ENCODE data around the gene MYO3B.

MYO3B gene

GRCh38 chr2:170162271-170162632 is 15.7 kb upstream of the MYO3B start:
- TF ChIP-seq CTCF (IDR thresholded peaks at IDR 0.05; ENCODE audit: low read length, missing control alignments) = no peak
- DNase-seq (ENCODE audit: low read depth) = no peak
- H3K4me3 ChIP-seq (replicated peaks; ENCODE audit: low read depth, low read length) = no peak overlapping the region

- no peak for TF ChIP-seq CTCF (IDR thresholded peaks at IDR 0.05; ENCODE audit: low read length, missing control alignments)
- no peak for DNase-seq (ENCODE audit: low read depth)
- no peak overlapping the region for H3K4me3 ChIP-seq (replicated peaks; ENCODE audit: low read depth, low read length)
These were observed 14.4 kb upstream of the MYO3B start for GRCh38 chr2:170163411-170164065.

- no peak for TF ChIP-seq CTCF (IDR thresholded peaks at IDR 0.05; ENCODE audit: low read length, missing control alignments)
- DNase-seq (ENCODE audit: low read depth) = peak; percentile 16
- no peak overlapping the region for H3K4me3 ChIP-seq (replicated peaks; ENCODE audit: low read depth, low read length)
These were observed 12.8 kb upstream of the MYO3B start for GRCh38 chr2:170165129-170165528.

GRCh38 chr2:170166735-170167134 is 11.2 kb upstream of the MYO3B start:
- H3K4me3 ChIP-seq (replicated peaks; ENCODE audit: low read depth, low read length) = no peak overlapping the region
- no peak for TF ChIP-seq CTCF (IDR thresholded peaks at IDR 0.05; ENCODE audit: low read length, missing control alignments)
- DNase-seq (ENCODE audit: low read depth) = no peak

- H3K4me3 ChIP-seq (replicated peaks; ENCODE audit: low read depth, low read length) = no peak overlapping the region
- no peak for DNase-seq (ENCODE audit: low read depth)
These were observed 7.5 kb upstream of the MYO3B start for GRCh38 chr2:170170281-170171040.

GRCh38 chr2:170176212-170176611 is 1.7 kb upstream of the MYO3B start:
- DNase-seq (ENCODE audit: low read depth) = no peak
- no peak for TF ChIP-seq CTCF (IDR thresholded peaks at IDR 0.05; ENCODE audit: low read length, missing control alignments)
- H3K4me3 ChIP-seq (replicated peaks; ENCODE audit: low read depth, low read length) = no peak overlapping the region

More at GRCh38 chr2:170170281-170171040, 7.5 kb upstream of the MYO3B start:
- TF ChIP-seq CTCF (IDR thresholded peaks at IDR 0.05; ENCODE audit: low read length, missing control alignments) = no peak
